Measurements from ENCODE around the gene MCTP2. TPM values are rescaled to one million over a fixed set of nuclear protein-coding genes. Genes with fewer than 3 reads are reported as not detected.

Gene MCTP2
- total and polyA plus RNA-seq, 2 of the 13 experiments (the other 11 are each of a cell fraction or from before 2014, with no cell fraction given): 5.1 to 8.6 TPM

GRCh38 chr15:94523873-94524272 lies 292.5 kb downstream of the MCTP2 start:
- H4K20me1 ChIP-seq (ENCODE audit: insufficient read depth, low read length): no peaks in the 10 kb centered on the region
- no peaks in the 10 kb centered on the region for H3K79me2 ChIP-seq (ENCODE audit: insufficient read depth, low read length)
- no peak overlapping the region for H3K4me2 ChIP-seq (ENCODE audit: low read depth, low read length)
- DNase-seq (ENCODE audit: low spot score): no peak
- ChIA-PET POLR2A (no interaction called here), CTCF (ENCODE audit: low intra/inter-chr PET ratio, low total read pairs) (no interaction called here)
- H2AFZ ChIP-seq (ENCODE audit: low read length): no peak overlapping the region
- no peak overlapping the region for H3K27ac ChIP-seq (ENCODE audit: extremely low read length, insufficient read depth, low read length)
- TF ChIP-seq ZNF335 (CRISPR knock-in tag; IDR thresholded peaks at IDR 0.05) (no peak), NRL (CRISPR knock-in tag; IDR thresholded peaks at IDR 0.05; ENCODE audit: borderline replicate concordance) (no peak), CSRNP1 (CRISPR knock-in tag; IDR thresholded peaks at IDR 0.05) (no peak), SNAPC4 (CRISPR knock-in tag; IDR thresholded peaks at IDR 0.05) (no peak), IKZF5 (CRISPR knock-in tag; IDR thresholded peaks at IDR 0.05) (no peak), RBAK (CRISPR knock-in tag; IDR thresholded peaks at IDR 0.05) (no peak), SAP130 (CRISPR knock-in tag; IDR thresholded peaks at IDR 0.05; ENCODE audit: low read depth) (no peak)
- in situ Hi-C loops (cut with HindIII; ENCODE audit: extremely low pct_ligation_motif_present, low pct_unique_long_range_greater_than_20kb): no loop called here
- H3K9me3 ChIP-seq (ENCODE audit: low read length): peaks cover 44% of the 10 kb centered on the region
- ATAC-seq: no peak
- intact Hi-C loops (cut with micrococcal nuclease; ENCODE audit: unreplicated experiment): no loop called here
- H3K9ac ChIP-seq (ENCODE audit: insufficient read depth, low read depth, low read length): no peak overlapping the region
- no peaks in the 10 kb centered on the region for H3K4me1 ChIP-seq (ENCODE audit: insufficient read depth, low read length)
- no peaks in the 10 kb centered on the region for H3K36me3 ChIP-seq (replicated peaks in 1 of 2; ENCODE audit: control insufficient read depth in 1 of 2, insufficient read depth in 2 of 2, low read length in 2 of 2)
- 46% methylated on average over 11 of the region's 11 CpGs for WGBS (ENCODE audit: low lambda C conversion rate)
- H3K4me3 ChIP-seq (replicated peaks in 1 of 3; ENCODE audit: insufficient read depth in 1 of 3, low read depth in 2 of 3, low read length in 3 of 3): no peak overlapping the region
- BruUV-seq (replicated peaks): no TSS peak
- FAIRE-seq: no peak
- H3K27me3 ChIP-seq (ENCODE audit: control insufficient read depth in 1 of 2, insufficient read depth in 2 of 2, low read length in 2 of 2): no peaks in the 10 kb centered on the region

All from HepG2 (cell line).